ENCODE data around the gene PECR. TPM values are rescaled to one million over a fixed set of nuclear protein-coding genes. Genes with fewer than 3 reads are reported as not detected.

PECR gene
- total RNA-seq, 4 donors from 2014 or later = 44.6 to 85.6 (median 54.3) TPM

- H3K9me3 ChIP-seq = no peaks in the 10 kb centered on the region
- H3K36me3 ChIP-seq = peaks cover 0 to 84% (median 0%) of the 10 kb centered on the region in 3 donors
- no peaks in the 10 kb centered on the region for H3K27me3 ChIP-seq
- no peak for DNase-seq
- TF ChIP-seq POLR2A (IDR thresholded peaks at IDR 0.05) (no peak), CTCF (IDR thresholded peaks at IDR 0.05) (no peak)
- H3K4me1 ChIP-seq = peaks cover 0 to 12% (median 0%) of the 10 kb centered on the region in 4 donors
- no peak overlapping the region for H3K27ac ChIP-seq
- H3K4me3 ChIP-seq = no peak overlapping the region
These were observed 37.5 kb upstream of the PECR start for GRCh38 chr2:216119146-216119545.

GRCh38 chr2:216118474-216118873 is 36.9 kb upstream of the PECR start:
- peaks cover 0 to 84% (median 0%) of the 10 kb centered on the region in 3 donors for H3K36me3 ChIP-seq
- H3K9me3 ChIP-seq = no peaks in the 10 kb centered on the region
- DNase-seq = no peak
- H3K4me1 ChIP-seq = peaks cover 0 to 15% (median 0%) of the 10 kb centered on the region in 4 donors
- H3K27ac ChIP-seq = no peak overlapping the region
- H3K4me3 ChIP-seq = no peak overlapping the region
- no peaks in the 10 kb centered on the region for H3K27me3 ChIP-seq
- no peak for TF ChIP-seq CTCF (IDR thresholded peaks at IDR 0.05)

GRCh38 chr2:216117561-216118340 is 36.1 kb upstream of the PECR start:
- DNase-seq = no peak
- Histone ChIP-seq H3K27me3 (no peaks in the 10 kb centered on the region), H3K9me3 (no peaks in the 10 kb centered on the region), H3K27ac (no peak overlapping the region), H3K4me1 (peaks cover 0 to 15% (median 0%) of the 10 kb centered on the region in 4 donors), H3K36me3 (peaks cover 0 to 84% (median 0%) of the 10 kb centered on the region in 3 donors), H3K4me3 (no peak overlapping the region)
- TF ChIP-seq POLR2A (IDR thresholded peaks at IDR 0.05) = no peak
- no peak for TF ChIP-seq CTCF (IDR thresholded peaks at IDR 0.05)

GRCh38 chr2:216116418-216116817 is 34.8 kb upstream of the PECR start:
- DNase-seq = no peak
- Histone ChIP-seq H3K4me1 (peaks cover 0 to 21% (median 0%) of the 10 kb centered on the region in 4 donors), H3K27ac (no peak overlapping the region), H3K36me3 (peaks cover 0 to 83% (median 0%) of the 10 kb centered on the region in 3 donors), H3K4me3 (no peak overlapping the region), H3K27me3 (no peaks in the 10 kb centered on the region), H3K9me3 (no peaks in the 10 kb centered on the region)
- TF ChIP-seq POLR2A (IDR thresholded peaks at IDR 0.05) (no peak), CTCF (IDR thresholded peaks at IDR 0.05) (no peak)

GRCh38 chr2:216114714-216115531 is 33.3 kb upstream of the PECR start:
- TF ChIP-seq POLR2A (IDR thresholded peaks at IDR 0.05) (no peak), CTCF (IDR thresholded peaks at IDR 0.05) (peak; percentile 85 to 96 (median 94))
- H3K9me3 ChIP-seq = no peaks in the 10 kb centered on the region
- peak overlapping the region; percentile 28 to 60 (median 46) for H3K4me3 ChIP-seq
- H3K27me3 ChIP-seq = no peaks in the 10 kb centered on the region
- peak; percentile 95 to 99 (median 98) for DNase-seq
- peak overlapping the region; percentile 64 to 76 (median 70) for H3K27ac ChIP-seq
- H3K36me3 ChIP-seq = peaks cover 0 to 71% (median 0%) of the 10 kb centered on the region in 3 donors
- peaks cover 0 to 35% (median 2%) of the 10 kb centered on the region in 4 donors for H3K4me1 ChIP-seq

Data from Peyer's patch (tissue), 4 donors.